Placental pericyte (primary cell): Measurements from ENCODE around the gene NXPE1. TPM values are rescaled to one million over a fixed set of nuclear protein-coding genes. Genes with fewer than 3 reads are reported as not detected.

ENCODE experiments used
- small RNA-seq: library from RNA; depleted of rRNA; stranded (forward); fragments of <200 nt; gene quantifications from one replicate; pipeline ENCODE3, GENCODE V24; 2012; ENCODE audit warnings: low replicate concordance
- total RNA-seq: library from RNA; depleted of rRNA; stranded (reverse); fragments of >200 nt; gene quantifications from 2 replicates; pipeline ENCODE4 v1.2.3, GENCODE V29; 2012

NXPE1 gene
- not detected in 2 replicates for total RNA-seq

GRCh38 chr11:114559425-114560310, at the start of gene NXPE1:
NXPE1 (minus strand) TSS chr11:114559881; CDS start chr11:114551201, 8,680 bp downstream.

GRCh38 chr11:114595571-114595970, 35.9 kb upstream of the NXPE1 start, which contains the start of gene NXPE4:
NXPE4 (minus strand) TSS chr11:114595786; CDS start chr11:114594759, 1,027 bp downstream.

Small RNA genes within 50 kb of the gene (small RNA-seq; reads per million reads assigned to genes)
- gene RF01210, result not detected

Other genes starting within 250 kb of the NXPE1 start
- gene C11orf71, start 159.4 kb downstream of the NXPE1 start, total RNA-seq, result 3.9 and 5.6 TPM in 2 replicates
- 31.6 and 60.6 TPM in 2 replicates for gene RBM7, start 159.2 kb downstream of the NXPE1 start, total RNA-seq
- gene REXO2, start 120.4 kb downstream of the NXPE1 start, total RNA-seq, result 123 and 398 TPM in 2 replicates
- not detected in 2 replicates for gene NXPE4, start 35.9 kb upstream of the NXPE1 start, total RNA-seq
- not detected in 2 replicates for gene NXPE2, start 118.6 kb upstream of the NXPE1 start, total RNA-seq